GM19043 (cell line): ENCODE measurements around the gene SLAMF1.
A peak's percentile ranks its signal among the peaks of the same experiment; 100 is the strongest.
"Not testable (repeated sequence)": the region's sequence is repeated elsewhere in the genome, so short reads cannot be mapped to it uniquely, and the experiment has no call there.

Experiments used
- ATAC-seq: cut with Tn5 transposase; IDR thresholded peaks from one replicate; pipeline ENCODE4 v1.9.1; 2021; ENCODE audit warnings: low read depth; ENCODE audit not compliant: unreplicated experiment

Gene SLAMF1

DNA sequence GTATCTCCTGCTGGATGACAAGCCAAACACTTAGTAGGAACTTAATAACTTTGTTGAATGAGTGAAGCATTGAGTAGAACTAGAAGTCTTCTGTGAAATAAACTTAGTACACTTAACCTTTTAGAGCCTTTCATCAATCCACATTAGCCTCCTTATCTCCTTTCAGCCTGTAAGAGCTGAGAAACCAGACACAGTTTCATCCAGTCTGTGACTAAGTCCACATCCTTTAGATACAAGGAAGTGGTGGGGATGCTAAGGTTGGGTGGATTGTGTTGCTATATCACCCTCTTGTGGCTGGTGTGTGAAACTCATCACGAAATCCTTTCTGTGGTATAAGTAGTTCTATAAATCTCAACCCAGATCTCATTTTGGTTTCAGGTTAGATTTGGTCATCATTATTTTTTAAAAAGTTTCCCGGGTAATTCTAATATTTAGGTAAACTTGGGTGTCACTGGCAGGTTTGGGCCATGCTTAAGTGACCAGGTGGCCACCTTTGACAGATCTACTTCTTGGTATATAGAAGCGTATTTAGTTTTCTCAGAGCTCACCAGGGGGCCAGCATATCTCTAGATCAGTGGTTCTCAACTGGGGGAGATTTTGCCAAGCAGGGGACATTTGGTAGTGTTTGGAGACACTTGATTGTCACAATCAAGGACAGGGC, 39.7 kb downstream of the SLAMF1 start:
- peak; percentile 77 for ATAC-seq

DNA sequence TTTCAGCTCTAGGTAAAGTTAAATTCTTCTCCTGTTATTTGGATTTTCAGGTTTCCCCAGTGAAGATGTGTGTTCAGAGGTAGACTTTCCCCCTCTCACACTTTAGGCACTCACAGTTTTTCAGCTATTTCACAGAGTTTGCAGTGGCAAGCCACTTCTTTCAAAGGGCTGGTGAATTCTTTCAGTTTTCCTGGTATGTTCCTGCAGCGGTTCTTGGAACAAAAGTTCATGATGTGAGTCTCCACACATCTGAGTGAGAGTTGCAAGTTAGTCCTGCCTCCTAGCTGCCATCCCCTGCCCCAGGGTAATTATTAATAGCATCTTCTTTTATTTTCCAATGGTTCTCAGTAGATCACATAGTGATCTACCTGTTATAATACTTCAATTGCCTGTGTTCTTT, 40.2 kb downstream of the SLAMF1 start:
- ATAC-seq = peak; percentile 24

DNA sequence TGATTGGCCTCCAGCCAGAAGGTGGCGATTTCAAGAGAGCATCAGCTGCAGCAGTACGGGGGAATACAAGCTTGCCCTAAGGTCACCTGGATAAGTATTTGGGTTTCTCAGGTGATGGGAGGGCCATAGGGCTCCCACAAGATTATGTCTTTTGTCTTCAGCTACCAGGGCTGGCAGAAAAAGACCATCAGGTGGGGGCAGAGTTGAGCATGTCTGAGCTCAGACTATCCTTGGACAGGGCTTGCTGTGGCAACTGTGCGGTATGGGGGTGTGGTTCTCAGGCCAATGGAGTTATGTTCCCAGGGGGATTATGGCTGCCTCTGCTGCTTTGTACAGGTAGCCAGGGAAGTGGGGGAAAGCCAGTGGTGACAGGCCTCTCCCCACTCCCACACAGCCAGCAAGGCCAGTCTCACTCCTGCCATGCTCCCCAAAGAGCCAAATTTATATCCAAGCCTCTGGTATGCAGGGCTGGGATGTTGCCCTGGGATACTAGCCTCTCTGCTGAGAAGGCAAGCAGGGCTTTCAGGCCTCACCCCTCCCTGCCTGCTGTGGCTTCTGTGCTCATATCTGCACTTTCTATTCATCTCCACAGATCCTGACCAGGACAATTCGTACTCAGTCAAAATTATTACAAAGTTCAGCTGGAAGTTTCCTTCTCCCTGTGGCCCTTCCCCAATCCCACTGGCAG, 40.9 kb downstream of the SLAMF1 start:
- ATAC-seq = no peak

DNA sequence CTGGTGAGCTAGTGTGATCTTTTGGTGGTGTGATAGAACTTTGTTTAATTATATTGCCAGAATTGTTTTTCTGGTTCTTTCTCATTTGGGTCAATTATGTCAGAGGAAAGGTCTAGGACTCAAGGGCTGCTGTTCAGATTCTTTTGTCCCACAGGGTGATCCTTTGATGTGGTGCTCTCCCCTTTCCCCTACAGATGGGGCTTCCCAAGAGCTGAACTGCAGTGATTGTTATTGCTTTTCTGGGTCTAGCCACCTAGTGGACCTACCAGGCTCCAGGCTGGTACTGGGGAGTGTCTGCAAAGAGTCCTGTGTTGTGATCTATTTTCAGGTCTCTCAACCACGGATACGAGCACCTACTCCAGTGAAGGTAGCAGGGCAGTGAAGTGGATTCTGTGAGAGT, 41.6 kb downstream of the SLAMF1 start:
- no peak for ATAC-seq

DNA sequence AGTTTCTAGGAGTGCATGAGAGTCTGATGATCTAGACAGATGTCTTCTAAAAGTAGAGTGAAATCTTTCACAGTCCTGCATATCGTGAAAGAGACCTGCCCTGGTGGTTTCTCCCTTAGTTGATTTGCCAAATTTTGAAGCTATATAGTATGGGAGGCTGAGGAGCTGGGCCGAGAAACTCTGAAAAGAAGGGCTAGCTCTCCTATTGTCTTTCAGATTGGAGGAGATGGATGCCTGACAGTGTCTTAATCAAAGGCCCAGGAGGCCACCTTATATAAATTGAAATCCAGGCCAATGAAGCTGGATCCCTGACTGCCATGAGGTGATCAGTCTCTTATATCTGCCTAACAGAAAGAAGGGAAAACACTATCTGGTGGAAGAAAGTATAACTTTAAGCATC, 49.1 kb downstream of the SLAMF1 start:
- ATAC-seq = no peak

DNA sequence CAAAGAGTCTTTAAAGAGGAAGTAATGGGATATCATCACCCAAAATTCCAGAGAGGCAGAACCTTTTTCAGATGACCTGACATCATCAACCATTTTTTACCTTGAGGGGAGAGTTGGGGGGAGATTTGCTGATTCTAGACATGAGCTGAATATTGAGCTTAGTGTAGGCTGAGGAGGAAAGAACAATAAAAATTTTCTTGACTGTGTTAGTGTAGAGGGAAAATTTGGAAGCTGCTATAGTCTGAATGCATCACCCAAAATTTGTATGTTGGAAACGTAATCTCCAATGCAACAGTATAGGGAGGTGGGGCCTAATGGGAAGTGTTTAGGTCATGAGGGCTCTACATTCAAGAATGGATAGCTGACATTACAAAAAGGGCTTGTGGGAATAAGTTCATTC, 49.8 kb downstream of the SLAMF1 start:
- no peak for ATAC-seq

DNA sequence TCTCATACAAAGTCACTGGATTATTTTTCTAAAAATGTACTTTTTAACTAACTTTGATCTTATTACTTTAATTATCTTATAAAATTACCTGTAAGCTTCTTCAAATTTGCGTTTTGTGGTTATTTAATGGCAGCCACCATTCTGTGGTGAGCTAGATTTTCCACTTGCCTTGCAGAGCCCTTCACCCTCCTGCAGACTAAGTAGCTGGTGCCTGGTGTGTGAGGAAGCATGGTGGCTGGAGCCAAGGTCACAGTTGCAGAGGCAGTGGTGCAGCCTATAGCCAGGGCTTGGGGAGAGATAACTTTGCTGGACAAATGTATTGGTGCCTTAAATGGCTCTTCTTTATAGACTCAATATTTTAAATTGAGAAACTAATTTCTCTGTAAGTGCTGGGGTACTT, 56.4 kb downstream of the SLAMF1 start:
- ATAC-seq = no peak

DNA sequence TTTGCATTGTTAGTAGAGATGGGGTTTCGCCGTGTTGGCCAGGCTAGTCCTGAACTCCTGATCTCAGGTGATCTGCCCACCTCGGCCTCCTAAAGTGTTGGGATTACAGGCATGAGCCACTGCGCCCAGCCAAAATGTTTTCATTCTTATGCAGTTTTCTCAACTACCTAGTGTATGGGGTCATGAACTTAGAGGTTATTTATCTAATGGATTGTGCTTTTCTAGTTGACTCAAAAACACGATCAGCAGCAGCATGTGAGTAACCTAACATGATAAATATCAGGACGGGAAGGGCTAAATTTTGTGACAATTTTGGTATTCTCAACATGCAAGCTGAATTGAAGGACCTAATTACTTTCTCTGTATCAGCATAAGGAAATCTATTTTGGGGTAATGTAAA, 58.4 kb downstream of the SLAMF1 start:
- no peak for ATAC-seq

DNA sequence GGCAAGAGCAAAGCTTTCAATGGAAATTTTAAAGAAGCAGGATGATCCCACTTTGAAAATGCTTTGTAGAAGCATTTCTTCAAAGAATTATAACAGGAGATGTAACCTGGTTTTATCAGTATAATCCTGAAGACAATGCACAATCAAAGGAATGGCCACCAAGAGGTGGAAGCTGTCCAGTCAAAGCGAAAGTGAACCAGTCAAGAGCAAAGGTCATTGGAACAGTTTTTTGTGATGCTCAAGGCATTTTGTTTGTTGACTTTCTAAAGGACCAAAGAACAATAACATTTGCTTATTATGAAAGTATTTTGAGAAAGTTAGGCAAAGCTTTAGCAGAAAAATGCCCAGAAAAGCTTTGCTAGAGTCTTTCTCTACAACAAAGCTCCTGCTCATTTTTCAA, 62.1 kb downstream of the SLAMF1 start:
- ATAC-seq = no peak

DNA sequence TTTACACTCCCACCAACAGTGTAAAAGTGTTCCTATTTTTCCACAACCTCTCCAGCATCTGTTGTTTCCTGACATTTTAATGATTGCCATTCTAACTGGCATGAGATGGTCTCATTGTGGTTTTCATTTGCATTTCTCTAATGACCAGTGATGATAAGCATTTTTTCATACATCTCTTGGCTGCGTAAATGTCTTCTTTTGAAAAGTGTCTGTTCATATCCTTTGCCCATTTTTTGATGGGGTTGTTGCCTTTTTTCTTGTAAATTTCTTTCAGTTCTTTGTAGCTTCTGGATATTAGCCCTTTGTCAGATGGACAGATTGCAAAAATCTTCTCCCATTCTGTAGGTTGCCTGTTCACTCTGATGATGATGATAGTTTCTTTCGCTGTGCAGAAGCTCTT, 63.9 kb downstream of the SLAMF1 start:
- not testable (repeated sequence) for ATAC-seq

DNA sequence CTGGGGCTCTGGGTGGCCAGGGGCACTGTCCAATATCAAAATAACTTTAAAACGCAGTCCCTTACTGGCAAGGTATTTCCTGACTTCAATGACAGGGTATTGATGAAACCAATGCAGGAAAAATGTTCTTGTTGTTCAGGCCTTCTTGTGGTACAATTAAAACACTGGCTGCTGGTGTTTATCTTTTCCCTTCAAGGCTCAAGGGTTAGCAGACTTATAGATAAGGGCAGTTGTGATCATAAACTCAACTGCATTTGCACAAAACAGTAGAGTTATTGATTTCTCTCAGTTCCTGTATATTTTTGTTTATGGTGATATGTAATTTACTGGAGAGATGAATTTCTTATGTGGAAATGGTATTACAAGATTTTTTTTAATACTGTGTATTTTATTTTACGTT, 64.9 kb downstream of the SLAMF1 start:
- ATAC-seq = no peak

DNA sequence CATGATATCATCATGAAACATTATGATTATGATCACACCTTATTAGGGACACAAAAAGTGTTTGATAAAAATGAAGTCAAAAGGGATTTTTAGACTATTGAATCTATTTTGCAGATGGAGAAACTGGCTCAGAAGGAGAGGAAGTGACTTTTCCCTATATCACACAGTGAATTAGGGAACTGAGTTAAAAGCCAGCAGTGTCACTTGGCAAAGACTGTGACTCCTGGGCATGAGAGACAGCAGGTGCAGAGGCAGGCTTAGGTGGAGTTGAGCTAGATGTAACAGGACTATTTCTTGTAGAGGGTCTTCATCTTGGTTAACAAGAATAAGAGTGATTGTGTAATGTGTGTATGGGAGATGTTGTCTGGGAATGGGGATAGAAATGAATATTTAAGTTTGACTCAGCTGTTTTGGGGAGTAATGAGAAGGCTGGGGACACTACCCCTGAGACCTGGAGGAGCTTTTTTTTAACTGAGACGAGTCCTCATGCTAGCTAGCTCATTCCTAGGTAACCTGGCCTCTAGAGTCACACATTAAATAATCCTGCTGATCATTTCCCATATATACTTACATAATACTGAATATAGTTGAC, 66.5 kb downstream of the SLAMF1 start:
- no peak for ATAC-seq

DNA sequence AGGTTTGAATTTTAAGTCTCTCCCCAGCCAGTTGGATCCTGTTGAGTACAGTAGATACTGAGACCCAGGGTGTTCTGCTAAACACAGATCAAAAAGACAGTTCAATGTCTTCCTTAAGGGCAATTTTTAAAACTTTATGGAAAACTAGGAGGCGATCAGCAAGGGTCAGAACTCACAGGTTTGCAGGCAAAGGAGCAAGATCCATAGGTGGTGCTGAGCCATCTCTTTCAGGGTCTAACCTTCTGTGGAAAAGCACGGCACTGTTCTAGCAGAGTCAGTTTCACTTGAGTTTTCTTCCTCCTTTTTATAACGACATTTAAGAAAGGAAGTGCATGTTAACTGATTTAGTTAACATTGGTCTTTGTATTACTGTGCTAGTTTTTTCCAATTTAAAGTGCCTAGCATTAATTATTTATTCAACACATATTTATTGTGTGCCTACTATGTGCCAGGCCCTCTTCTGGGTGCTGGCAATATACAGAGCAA, 67.6 kb downstream of the SLAMF1 start, which contains the start of gene CD84:
TSS of gene CD84 (minus strand) at position 281 of the 486 bp plus-strand sequence. CDS start at position 222, 59 bp downstream.
- ATAC-seq = no peak

DNA sequence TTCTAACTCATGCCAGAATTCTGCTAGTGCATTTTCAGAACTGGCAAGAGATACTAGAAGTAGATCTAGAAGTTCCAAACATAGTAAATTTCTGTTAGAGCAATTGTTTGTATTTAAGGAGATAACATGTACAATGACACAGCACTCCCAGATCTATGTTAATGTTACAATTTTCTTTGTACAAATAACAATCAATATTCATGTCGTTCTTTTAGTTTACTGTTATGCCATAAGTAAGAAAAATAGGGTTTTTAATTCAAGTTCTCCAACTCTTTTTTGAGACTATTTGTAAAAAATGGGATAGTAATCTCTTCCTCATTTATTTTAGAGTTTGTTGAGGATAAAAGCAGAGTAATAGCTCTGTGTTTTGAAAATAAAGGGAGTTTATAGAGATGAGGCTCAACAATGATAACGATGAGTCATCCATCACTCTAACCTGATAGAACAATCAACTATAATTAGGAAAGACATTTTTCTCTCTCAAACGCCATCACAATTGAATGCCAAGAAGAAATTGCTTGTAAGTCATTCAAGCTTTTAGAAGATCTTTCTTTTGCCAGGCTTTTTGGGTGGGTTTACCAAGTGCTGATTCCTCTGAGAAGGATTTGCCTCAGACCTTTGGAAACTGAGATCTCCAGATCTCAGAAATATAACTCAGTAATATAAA, 68.2 kb downstream of the SLAMF1 start:
- ATAC-seq = no peak

DNA sequence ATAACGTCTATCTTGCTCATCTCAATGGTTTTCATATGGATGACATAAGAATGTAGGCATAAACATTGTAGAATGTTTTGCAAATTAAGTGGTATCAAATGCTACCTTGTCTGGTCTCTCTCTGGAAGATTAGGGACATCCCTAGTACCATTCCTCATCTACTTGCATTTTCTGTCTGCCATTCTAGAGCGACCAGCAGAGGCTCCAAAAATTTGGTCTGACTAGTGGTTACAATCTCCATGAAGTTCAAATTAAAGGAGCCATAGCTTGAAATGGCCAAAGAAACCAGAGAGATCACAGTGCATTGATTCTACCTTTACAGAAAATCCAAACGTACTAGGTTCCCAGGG, 68.7 kb downstream of the SLAMF1 start:
- no peak for ATAC-seq

DNA sequence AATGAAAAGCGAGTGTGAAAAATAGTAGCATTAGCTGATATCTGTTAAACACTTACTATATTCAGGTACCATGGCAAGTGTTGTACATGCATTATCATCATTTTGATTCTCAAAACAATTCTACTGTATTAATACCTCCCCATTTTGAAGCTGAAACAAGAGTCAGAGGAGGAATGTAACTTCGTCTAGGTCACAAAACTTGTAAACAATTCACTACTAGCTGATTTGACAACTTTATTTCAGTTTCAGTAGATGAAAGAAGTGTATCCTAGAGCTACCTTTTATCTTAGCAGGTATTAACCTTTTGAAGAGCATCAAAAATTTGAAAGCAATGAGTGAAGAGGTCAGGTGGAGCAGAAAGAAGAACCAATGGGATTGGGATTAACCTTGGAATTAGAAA, 69.2 kb downstream of the SLAMF1 start:
- no peak for ATAC-seq

DNA sequence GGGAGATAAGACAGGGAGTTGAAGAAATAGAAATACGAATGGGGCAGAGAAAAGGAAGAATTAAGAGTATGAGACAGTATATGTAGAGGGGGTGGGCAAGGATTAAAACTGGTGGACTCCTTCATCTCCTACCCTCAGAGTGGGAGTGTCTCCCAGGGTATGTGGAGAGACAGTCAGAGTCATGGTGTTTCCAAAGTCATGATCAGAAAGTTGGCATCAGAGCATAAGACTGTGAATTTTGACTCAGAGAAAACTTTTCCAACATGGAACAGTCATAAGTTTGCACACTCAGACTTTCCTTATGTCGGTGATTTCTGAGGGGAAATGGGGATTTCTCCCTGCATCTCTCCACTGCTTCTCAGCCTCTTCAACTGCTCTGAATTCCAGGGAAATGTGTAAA, 70.0 kb downstream of the SLAMF1 start:
- ATAC-seq = no peak

DNA sequence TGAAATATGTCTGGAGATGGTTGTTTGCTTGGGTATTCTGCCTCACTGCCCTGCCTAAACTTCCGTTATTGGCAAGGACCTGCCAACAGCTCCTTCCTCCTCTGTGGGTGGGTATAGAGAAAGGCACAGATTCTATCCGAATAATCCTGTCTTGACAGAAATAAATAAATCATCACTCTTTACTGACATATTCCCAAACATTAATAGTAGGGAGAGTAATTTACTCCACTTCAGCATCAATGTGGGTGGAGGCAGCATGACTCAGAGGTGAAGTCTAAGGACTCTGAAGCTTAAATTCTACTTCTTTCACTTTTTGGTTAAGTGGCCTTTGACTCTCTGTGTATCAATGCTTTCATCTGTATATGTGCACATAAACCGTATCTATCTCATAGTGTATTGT, 70.5 kb downstream of the SLAMF1 start:
- ATAC-seq = no peak

DNA sequence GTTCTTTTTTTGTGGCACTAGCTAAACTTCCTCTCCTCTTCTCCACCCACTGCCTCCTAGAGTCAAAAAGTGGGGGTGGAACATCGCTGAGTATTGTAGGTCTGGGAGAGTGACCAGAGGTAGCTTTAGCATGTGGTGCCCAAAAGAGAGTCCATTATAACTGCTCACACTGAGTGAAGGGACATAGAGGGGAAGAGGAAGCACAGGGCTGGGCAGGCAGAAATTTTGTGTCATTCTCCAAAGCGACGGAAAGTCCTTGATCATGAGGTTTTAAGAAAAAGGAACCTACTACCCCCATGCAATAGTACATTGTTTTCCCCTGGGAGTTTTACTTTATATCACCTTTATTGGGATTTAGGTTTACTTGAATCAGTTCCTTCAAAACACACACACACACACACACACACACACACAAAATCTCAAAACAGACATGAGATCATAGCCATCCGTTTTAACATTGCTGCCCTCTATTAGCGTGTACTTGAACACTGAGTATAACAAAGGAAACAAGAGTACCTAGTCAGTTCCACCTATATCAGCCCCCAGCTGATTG, 71.7 kb downstream of the SLAMF1 start:
- ATAC-seq = no peak

DNA sequence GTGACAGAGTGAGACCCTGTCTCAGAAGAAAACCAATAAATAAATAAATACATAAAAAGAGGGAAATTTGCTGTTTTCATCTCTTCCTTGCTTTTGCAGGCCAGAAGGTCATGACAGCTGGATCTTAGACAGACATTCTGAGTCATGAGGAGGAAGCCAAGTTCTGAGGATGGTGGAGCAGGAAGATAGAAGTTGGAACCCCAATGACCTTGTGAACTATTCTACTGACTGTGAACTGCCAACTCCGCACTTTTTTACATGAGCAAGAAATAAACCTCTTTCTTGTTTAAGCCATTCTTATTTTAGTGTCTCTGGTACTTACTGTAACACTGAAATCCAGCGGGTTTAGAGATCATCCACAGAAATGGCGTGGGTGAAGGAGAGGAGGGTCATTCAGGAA, 76.0 kb downstream of the SLAMF1 start:
- ATAC-seq = no peak

DNA sequence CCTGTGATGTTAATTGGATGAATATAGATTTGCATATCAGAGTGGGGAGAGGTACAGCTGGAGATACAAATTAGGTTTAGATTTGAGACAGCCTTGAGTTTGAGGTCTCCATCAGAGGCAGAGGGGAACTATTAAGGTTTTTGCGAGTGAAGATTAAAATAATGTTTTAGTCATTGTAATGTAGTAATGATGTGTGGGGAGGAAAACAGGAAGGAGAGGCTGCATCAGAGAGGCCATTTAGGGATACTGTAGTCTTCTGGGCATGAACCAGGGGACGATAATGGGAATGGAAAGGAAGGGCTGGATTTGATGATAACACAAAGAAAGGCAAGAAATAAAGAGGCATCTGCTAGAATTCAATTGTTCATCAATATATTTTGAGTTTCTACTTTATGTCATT, 77.0 kb downstream of the SLAMF1 start:
- no peak for ATAC-seq
